Liver (tissue), 9 donors: Measurements from ENCODE around the gene GNAI2. TPM values are rescaled to one million over a fixed set of nuclear protein-coding genes. Genes with fewer than 3 reads are reported as not detected.
A peak's percentile ranks its signal among the peaks of the same experiment; 100 is the strongest.

Experiments used
- DNase-seq: peaks from one replicate; pipeline ENCODE4 v3.0.0-alpha.2; 2017; ENCODE audit warnings: low spot score
- H3K27ac ChIP-seq, 2 donors: one replicate each; pipeline ENCODE4 v1.7.0; 2013; ENCODE audit warnings: inconsistent platforms in 2 of 2, low read length in 2 of 2, control low read depth in 1 of 2, low read depth in 1 of 2, mild to moderate bottlenecking in 1 of 2
- H3K27me3 ChIP-seq, 4 donors: one replicate each; pipeline versions ENCODE4 v1.6.1 to v1.7.0; 2013; ENCODE audit warnings: low read length in 3 of 4, inconsistent platforms in 1 of 4, mild to moderate bottlenecking in 1 of 4, moderate library complexity in 1 of 4; ENCODE audit not compliant: control insufficient read depth in 4 of 4, insufficient read depth in 4 of 4
- H3K36me3 ChIP-seq, 4 donors: one replicate each; pipeline versions ENCODE4 v1.6.1 to v1.7.0; 2013; ENCODE audit warnings: low read length in 3 of 4, mild to moderate bottlenecking in 3 of 4, low read depth in 1 of 4, moderate library complexity in 1 of 4; ENCODE audit not compliant: control insufficient read depth in 4 of 4, insufficient read depth in 3 of 4
- H3K4me1 ChIP-seq, 4 donors: one replicate each; pipeline versions ENCODE4 v1.6.1 to v1.7.0; 2013; ENCODE audit warnings: low read length in 3 of 4, mild to moderate bottlenecking in 3 of 4, moderate library complexity in 1 of 4; ENCODE audit not compliant: control insufficient read depth in 4 of 4, insufficient read depth in 4 of 4
- H3K4me3 ChIP-seq, 3 donors: one replicate each; pipeline versions ENCODE4 v1.6.1 to v1.7.0; 2013; ENCODE audit warnings: low read length in 3 of 3, control low read depth in 1 of 3, low read depth in 1 of 3, mild to moderate bottlenecking in 1 of 3
- H3K9ac ChIP-seq, 2 donors: one replicate each; pipeline ENCODE4 v1.7.0; 2013; ENCODE audit warnings: low read length in 2 of 2, mild to moderate bottlenecking in 2 of 2, moderate library complexity in 2 of 2, control low read depth in 1 of 2, low read depth in 1 of 2
- H3K9me3 ChIP-seq, 4 donors: one replicate each; pipeline versions ENCODE4 v1.6.1 to v1.7.0; 2013; ENCODE audit warnings: low read length in 3 of 4; ENCODE audit not compliant: control insufficient read depth in 4 of 4
- ATF3 ChIP-seq: IDR thresholded peaks from 2 replicates; pipeline ENCODE4 v1.6.1; 2016; ENCODE audit warnings: antibody characterized with exemption
- CTCF ChIP-seq: fragments of 150-350 bp; IDR thresholded peaks from 2 replicates; pipeline ENCODE4 v1.5.1; 2017; ENCODE audit warnings: improper control_type of control experiment, low read depth, low read length; ENCODE audit not compliant: missing input control
- EGR1 ChIP-seq, 2 donors: IDR thresholded peaks; 2 replicates each; pipeline ENCODE4 v1.6.1; 2016 to 2018; ENCODE audit warnings: antibody characterized with exemption in 2 of 2, low read depth in 2 of 2
- FOXA1 ChIP-seq: IDR thresholded peaks from 2 replicates; pipeline ENCODE4 v1.6.1; 2016; ENCODE audit warnings: antibody characterized with exemption
- FOXA2 ChIP-seq: IDR thresholded peaks from 2 replicates; pipeline ENCODE4 v1.6.1; 2016; ENCODE audit warnings: antibody characterized with exemption
- GABPA ChIP-seq, 2 donors: IDR thresholded peaks in 1 of 2; conservative IDR thresholded peaks in 1 of 2; 2 replicates each; pipeline ENCODE4 v1.6.1; 2016; ENCODE audit warnings: antibody characterized with exemption in 2 of 2, mild to moderate bottlenecking in 1 of 2, moderate library complexity in 1 of 2
- HNF4A ChIP-seq, 2 donors: conservative IDR thresholded peaks; 2 replicates each; pipeline ENCODE4 v1.6.1; 2016; ENCODE audit warnings: antibody characterized with exemption in 2 of 2, mild to moderate bottlenecking in 2 of 2
- HNF4G ChIP-seq: IDR thresholded peaks from 2 replicates; pipeline ENCODE4 v1.6.1; 2016; ENCODE audit warnings: antibody characterized with exemption
- JUND ChIP-seq, 2 donors: IDR thresholded peaks; 2 replicates each; pipeline ENCODE4 v1.6.1; 2016; ENCODE audit warnings: antibody characterized with exemption in 2 of 2
- MAX ChIP-seq: IDR thresholded peaks from 2 replicates; pipeline ENCODE4 v1.6.1; 2016; ENCODE audit warnings: antibody characterized with exemption
- NR2F2 ChIP-seq: IDR thresholded peaks from 2 replicates; pipeline ENCODE4 v1.6.1; 2016; ENCODE audit warnings: antibody characterized with exemption
- RAD21 ChIP-seq, 2 donors: IDR thresholded peaks; 2 replicates each; pipeline ENCODE4 v1.6.1; 2016; ENCODE audit warnings: antibody characterized with exemption in 2 of 2, mild to moderate bottlenecking in 2 of 2
- REST ChIP-seq: IDR thresholded peaks from 2 replicates; pipeline ENCODE4 v1.6.1; 2016; ENCODE audit warnings: antibody characterized with exemption, mild to moderate bottlenecking
- RXRA ChIP-seq, 2 donors: IDR thresholded peaks; 2 replicates each; pipeline ENCODE4 v1.6.1; 2017 to 2018; ENCODE audit warnings: antibody characterized with exemption in 2 of 2, mild to moderate bottlenecking in 1 of 2
- SP1 ChIP-seq: IDR thresholded peaks from 2 replicates; pipeline ENCODE4 v1.6.1; 2018; ENCODE audit warnings: antibody characterized with exemption, mild to moderate bottlenecking
- TAF1 ChIP-seq: conservative IDR thresholded peaks from 2 replicates; pipeline ENCODE4 v1.6.1; 2016; ENCODE audit warnings: antibody characterized with exemption, mild to moderate bottlenecking
- YY1 ChIP-seq: IDR thresholded peaks from 2 replicates; pipeline ENCODE4 v1.6.1; 2016; ENCODE audit warnings: antibody characterized with exemption, mild to moderate bottlenecking
- ZBTB33 ChIP-seq: IDR thresholded peaks from 2 replicates; pipeline ENCODE4 v1.6.1; 2016; ENCODE audit warnings: antibody characterized with exemption
- WGBS: extraction: QIAGEN DNeasy Blood & Tissue Kit; methylation state at CpG from one replicate; pipeline ENCODE4 v1.1.7; 2013; 5-methylcytosine and 5-hydroxymethylcytosine counted together
- polyA plus RNA-seq, 2 donors: library from polyadenylated mRNA; stranded (reverse) in 1 of 2; unstranded in 1 of 2; fragments of 200-250 nt in 1 of 2; fragments of >200 nt in 1 of 2; fragmentation: Nextera tagmentation in 1 of 2; extraction: Ambion mirVana in 1 of 2; gene quantifications; one replicate each; pipeline versions ENCODE4 v1.2.1 to v1.2.3, GENCODE V29; 2013 to 2015
- total RNA-seq, 2 donors: library from RNA; depleted of rRNA; stranded (reverse); fragments of >200 nt; gene quantifications; one replicate each; pipeline ENCODE4 v1.2.3, GENCODE V29; 2014
- donor health status: healthy.
- donor health status: healthy.
- donor health status: healthy.
- donor health status: healthy.
- donor health status: healthy.

GNAI2 gene
- total and polyA plus RNA-seq, 4 donors: 58.3 to 86.3 (median 62.3) TPM

GRCh38 chr3:50196253-50196801 lies 39.7 kb upstream of the GNAI2 start:
- no peaks in the 10 kb centered on the region for H3K27me3 ChIP-seq
- peak overlapping the region in 1 of 2 donors; percentile 55 for H3K9ac ChIP-seq
- no peaks in the 10 kb centered on the region for H3K9me3 ChIP-seq
- H3K36me3 ChIP-seq: no peaks in the 10 kb centered on the region
- 31% methylated on average over 6 of the region's 6 CpGs for WGBS
- peak overlapping the region; percentile 97 to 99 for H3K27ac ChIP-seq
- no peak for DNase-seq
- TF ChIP-seq HNF4G (no peak), TAF1 (no peak), RXRA (IDR thresholded peaks at IDR 0.05) (peak in 1 of 2 donors; percentile 55), JUND (IDR thresholded peaks at IDR 0.05) (peak in 1 of 2 donors; percentile 2), HNF4A (conservative IDR thresholded peaks at IDR 0.05) (peak in 1 of 2 donors; percentile 24), FOXA2 (peak; percentile 2), REST (no peak), SP1 (peak; percentile 71)
- H3K4me1 ChIP-seq: peaks cover 17 to 55% (median 38%) of the 10 kb centered on the region in 4 donors
- H3K4me3 ChIP-seq: no peak overlapping the region

GRCh38 chr3:50201573-50202315 lies 34.3 kb upstream of the GNAI2 start:
- Histone ChIP-seq H3K9me3 (no peaks in the 10 kb centered on the region), H3K9ac (peak overlapping the region; percentile 30 to 36), H3K36me3 (no peaks in the 10 kb centered on the region), H3K4me1 (peaks cover 30 to 59% (median 45%) of the 10 kb centered on the region in 4 donors), H3K27me3 (no peaks in the 10 kb centered on the region), H3K4me3 (no peak overlapping the region), H3K27ac (peak overlapping the region; percentile 95 to 96)
- 42% methylated on average over 10 of the region's 10 CpGs for WGBS
- TF ChIP-seq TAF1: peak; percentile 33
- peak; percentile 28 for TF ChIP-seq ZBTB33
- TF ChIP-seq HNF4G: peak; percentile 41
- TF ChIP-seq FOXA2: no peak
- peak; percentile 91 to 98 for TF ChIP-seq HNF4A (conservative IDR thresholded peaks at IDR 0.05)
- TF ChIP-seq RAD21 (IDR thresholded peaks at IDR 0.05): no peak
- TF ChIP-seq MAX: peak; percentile 31
- peak; percentile 68 for TF ChIP-seq SP1
- TF ChIP-seq EGR1 (IDR thresholded peaks at IDR 0.05; ENCODE audit: low read depth in 2 of 2): peak in 1 of 2 donors; percentile 40
- TF ChIP-seq GABPA (IDR thresholded peaks at IDR 0.05 in 1 of 2, conservative IDR thresholded peaks at IDR 0.05 in 1 of 2): no peak
- no peak for TF ChIP-seq ATF3
- peak; percentile 64 to 85 for TF ChIP-seq RXRA (IDR thresholded peaks at IDR 0.05)
- TF ChIP-seq CTCF: peak; percentile 8
- TF ChIP-seq YY1: peak; percentile 89
- peak in 1 of 2 donors; percentile 85 for TF ChIP-seq JUND (IDR thresholded peaks at IDR 0.05)
- no peak for TF ChIP-seq FOXA1
- peak; percentile 77 for TF ChIP-seq REST
- no peak for TF ChIP-seq NR2F2
- DNase-seq: no peak
